HepG2 (cell line): Measurements from ENCODE around the gene SERPINF2. TPM values are rescaled to one million over a fixed set of nuclear protein-coding genes. Genes with fewer than 3 reads are reported as not detected.

Experiments
- ATF6 ChIP-seq: sonication (generic); formaldehyde crosslinking; conservative IDR thresholded peaks from 2 replicates; pipeline ENCODE4 v1.4.0; 2020; ENCODE audit warnings: missing genetic modification reagents
- ATM ChIP-seq: fragments of 450-650 bp; IDR thresholded peaks from 2 replicates; pipeline ENCODE4 v1.7.1; 2017; ENCODE audit warnings: mild to moderate bottlenecking, borderline replicate concordance
- GABPB1 ChIP-seq: IDR thresholded peaks from 2 replicates; pipeline ENCODE4 v1.6.1; 2016; ENCODE audit warnings: mild to moderate bottlenecking, missing genetic modification reagents, moderate library complexity, missing compliant biosample characterization
- GZF1 ChIP-seq: sonication (generic); formaldehyde crosslinking; IDR thresholded peaks from 2 replicates; pipeline ENCODE4 v1.5.1; 2020; ENCODE audit warnings: mild to moderate bottlenecking, missing genetic modification reagents
- KDM4B ChIP-seq: sonication (generic); formaldehyde crosslinking; IDR thresholded peaks from 2 replicates; pipeline ENCODE4 v1.4.0; 2020; ENCODE audit warnings: missing genetic modification reagents
- MLX ChIP-seq: IDR thresholded peaks from 2 replicates; pipeline ENCODE4 v1.6.1; 2016
- NRL ChIP-seq: sonication (generic); formaldehyde crosslinking; IDR thresholded peaks from 2 replicates; pipeline ENCODE4 v1.5.0; 2020; ENCODE audit warnings: missing genetic modification reagents, mild to moderate bottlenecking, moderate library complexity, borderline replicate concordance
- PCBP2 ChIP-seq: fragments of 200-400 bp; formaldehyde crosslinking; optimal IDR thresholded peaks from 2 replicates; pipeline ENCODE3; 2018; ENCODE audit warnings: low read length, low read depth; ENCODE audit not compliant: poor library complexity, severe bottlenecking
- RFX5 ChIP-seq: IDR thresholded peaks from 2 replicates; pipeline ENCODE4 v1.6.1; 2011; ENCODE audit warnings: low read depth, low read length, improper control_type of control experiment
- SRY ChIP-seq: sonication (generic); formaldehyde crosslinking; IDR thresholded peaks from 2 replicates; pipeline ENCODE4 v1.8.0; 2022; ENCODE audit warnings: mild to moderate bottlenecking, missing genetic modification reagents
- TARDBP ChIP-seq: sonication (generic); formaldehyde crosslinking; IDR thresholded peaks from 2 replicates; pipeline ENCODE4 v1.8.0; 2022; ENCODE audit warnings: mild to moderate bottlenecking, missing genetic modification reagents
- TFDP1 ChIP-seq: IDR thresholded peaks from 2 replicates; pipeline ENCODE4 v1.6.1; 2016; ENCODE audit warnings: missing compliant biosample characterization, missing genetic modification reagents, borderline replicate concordance
- TSC22D2 ChIP-seq: sonication (generic); formaldehyde crosslinking; IDR thresholded peaks from 2 replicates; pipeline ENCODE4 v1.5.1; 2020; ENCODE audit warnings: missing genetic modification reagents, mild to moderate bottlenecking, borderline replicate concordance
- UBTF ChIP-seq: sonication (generic); formaldehyde crosslinking; IDR thresholded peaks from 2 replicates; pipeline ENCODE4 v1.4.0; 2020; ENCODE audit warnings: mild to moderate bottlenecking, missing genetic modification reagents
- ZBTB44 ChIP-seq: sonication (generic); formaldehyde crosslinking; IDR thresholded peaks from 2 replicates; pipeline ENCODE4 v1.4.0; 2020; ENCODE audit warnings: missing genetic modification reagents
- ZFAT ChIP-seq: sonication (generic); formaldehyde crosslinking; conservative IDR thresholded peaks from 2 replicates; pipeline ENCODE4 v1.8.1; 2023; ENCODE audit warnings: missing genetic modification reagents, inconsistent platforms
- ZFP90 ChIP-seq: sonication (generic); formaldehyde crosslinking; IDR thresholded peaks from 2 replicates; pipeline ENCODE4 v1.8.0; 2022; ENCODE audit warnings: missing genetic modification reagents, mild to moderate bottlenecking, inconsistent platforms, borderline replicate concordance
- ZNF326 ChIP-seq: sonication (generic); formaldehyde crosslinking; IDR thresholded peaks from 2 replicates; pipeline ENCODE4 v1.4.0; 2020; ENCODE audit warnings: missing genetic modification reagents, borderline replicate concordance
- ZNF329 ChIP-seq: sonication (generic); formaldehyde crosslinking; IDR thresholded peaks from 2 replicates; pipeline ENCODE4 v1.9.0; 2021; ENCODE audit warnings: low read depth, mild to moderate bottlenecking, missing genetic modification reagents
- ZNF746 ChIP-seq: sonication (generic); formaldehyde crosslinking; IDR thresholded peaks from 2 replicates; pipeline ENCODE4 v1.8.0; 2022; ENCODE audit warnings: mild to moderate bottlenecking, missing genetic modification reagents
- ZNF747 ChIP-seq: sonication (generic); formaldehyde crosslinking; IDR thresholded peaks from 2 replicates; pipeline ENCODE4 v1.8.1; 2023; ENCODE audit warnings: missing genetic modification reagents, mild to moderate bottlenecking, borderline replicate concordance
- ZNF850 ChIP-seq: sonication (generic); formaldehyde crosslinking; conservative IDR thresholded peaks from 2 replicates; pipeline ENCODE4 v1.9.0; 2021; ENCODE audit warnings: mild to moderate bottlenecking, missing genetic modification reagents
- polyA plus RNA-seq, 8 experiments: library from polyadenylated mRNA; depleted of rRNA in 3 of 8; stranded (reverse) in 7 of 8; unstranded in 1 of 8; fragments of >200 nt; fragmentation: Illumina TruSeq in 4 of 8; extraction: Trizol in 4 of 8; gene quantifications; 2 replicates each; pipeline versions ENCODE4 v1.2.1 to v1.2.3, GENCODE V29; 2011 to 2016; ENCODE audit warnings: low read depth in 4 of 8, missing spikeins in 1 of 8, mixed read lengths in 1 of 8; ENCODE audit not compliant: insufficient read depth in 1 of 8
- total RNA-seq, 5 experiments: library from RNA; depleted of rRNA; stranded (reverse); fragments of >200 nt; fragmentation: Illumina TruSeq; extraction: Trizol; gene quantifications; 2 replicates each; pipeline ENCODE4 v1.2.3, GENCODE V29; 2016; ENCODE audit warnings: low read depth in 1 of 5

SERPINF2 gene
- total and polyA plus RNA-seq, 2 of the 13 experiments (the other 11 are each of a cell fraction or from before 2014, with no cell fraction given) = 309 to 548 TPM

GRCh38 chr17:1714980-1715802 is 27.5 kb upstream of the SERPINF2 start (continued):
- no peak for TF ChIP-seq ZNF747 (CRISPR knock-in tag)
- no peak for TF ChIP-seq GZF1 (CRISPR knock-in tag)
- TF ChIP-seq MLX (CRISPR knock-in tag) = no peak
- no peak for TF ChIP-seq ZNF746 (CRISPR knock-in tag)
- TF ChIP-seq ZFP90 (CRISPR knock-in tag) = no peak; the same call in 1 of the 2 replicates
- peak; percentile 56 for TF ChIP-seq GABPB1 (CRISPR knock-in tag)
- TF ChIP-seq SRY (CRISPR knock-in tag) = no peak
- TF ChIP-seq RFX5 = no peak
- TF ChIP-seq TSC22D2 (CRISPR knock-in tag) = no peak
- TF ChIP-seq KDM4B = no peak
- no peak for TF ChIP-seq ZNF326 (CRISPR knock-in tag)
- TF ChIP-seq TARDBP (CRISPR knock-in tag) = peak; percentile 59; the same call in 1 of the 2 replicates
- 0 out of 2 replicates have a peak, but pooled peaks have one; percentile 15 for TF ChIP-seq TFDP1
- TF ChIP-seq ATM = no peak
- no peak for TF ChIP-seq ZBTB44 (CRISPR knock-in tag)
- peak; percentile 38; the same call in 1 of the 2 replicates for TF ChIP-seq UBTF (CRISPR knock-in tag)
- TF ChIP-seq ZFAT (CRISPR knock-in tag) = no peak
- no peak for TF ChIP-seq PCBP2
- TF ChIP-seq ATF6 (CRISPR knock-in tag) = no peak
- 0 out of 2 replicates have a peak, but pooled peaks have one; percentile 10 for TF ChIP-seq ZNF329 (CRISPR knock-in tag)
- TF ChIP-seq ZNF850 (CRISPR knock-in tag) = no peak
- no peak for TF ChIP-seq NRL (CRISPR knock-in tag)
